Measurements from ENCODE around the gene SPTLC2.

DNA sequence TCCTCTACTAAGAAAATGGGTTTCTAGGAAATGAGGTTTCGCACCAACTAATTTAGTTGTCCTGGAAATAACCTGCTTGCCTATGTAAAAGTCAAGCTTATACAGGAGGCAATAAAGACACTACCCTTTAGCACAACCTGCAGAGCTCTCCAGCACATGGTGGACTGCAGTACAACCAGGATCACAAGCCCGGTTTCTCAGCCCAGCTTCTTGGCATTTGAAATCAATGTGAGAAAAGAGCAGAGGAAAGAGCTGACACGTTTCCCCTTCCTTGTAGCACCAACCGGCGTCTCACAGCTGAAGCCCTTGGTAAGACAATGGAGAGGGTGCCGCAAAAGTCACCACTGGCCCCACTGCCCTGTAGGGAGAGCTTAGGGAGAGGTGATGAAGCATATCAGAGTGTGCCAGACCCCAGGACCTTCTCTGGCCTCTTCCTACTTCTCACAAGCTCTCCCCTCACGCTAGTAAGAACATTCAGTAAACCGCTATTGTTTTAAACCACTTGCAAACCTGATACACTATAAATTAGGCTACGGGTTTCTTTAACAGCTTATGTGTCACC lies 8.6 kb downstream of the SPTLC2 start:
- TF ChIP-seq CTCF (IDR thresholded peaks at IDR 0.05) (no peak), POLR2A (IDR thresholded peaks at IDR 0.05) (no peak), POLR2AphosphoS5 (IDR thresholded peaks at IDR 0.05) (no peak)

Measured in gastroesophageal sphincter (tissue), 3 donors.